ENCODE measurements around the gene ZSWIM9. TPM values are rescaled to one million over a fixed set of nuclear protein-coding genes. Genes with fewer than 3 reads are reported as not detected.

ZSWIM9 gene
- 6.8 TPM for polyA plus RNA-seq (ENCODE audit: insufficient read length)

- peak; percentile 94 for DNase-seq
These were observed at the start of gene ZSWIM9, which contains the start of gene LIG1 for GRCh38 chr19:48169939-48170803. Gene ZSWIM9 (plus strand): TSS chr19:48170680. CDS start chr19:48171803, 1,123 bp downstream. Gene LIG1 (minus strand): TSS chr19:48170344. CDS start chr19:48165566, 4,778 bp downstream.

GRCh38 chr19:48121066-48121465 is 49.4 kb upstream of the ZSWIM9 start:
- no peak for DNase-seq

GRCh38 chr19:48121909-48122371 is 48.5 kb upstream of the ZSWIM9 start:
- DNase-seq = no peak

- no peak for DNase-seq
These were observed 48.1 kb upstream of the ZSWIM9 start for GRCh38 chr19:48122421-48122820.

- no peak for DNase-seq
These were observed 46.4 kb upstream of the ZSWIM9 start for GRCh38 chr19:48123907-48124651.

- DNase-seq = no peak
These were observed 42.9 kb upstream of the ZSWIM9 start for GRCh38 chr19:48127561-48127960.

- DNase-seq = no peak
These were observed 37.4 kb upstream of the ZSWIM9 start for GRCh38 chr19:48133094-48133493.

GRCh38 chr19:48135411-48135810 is 35.1 kb upstream of the ZSWIM9 start:
- no peak for DNase-seq

GRCh38 chr19:48136547-48136946 is 33.9 kb upstream of the ZSWIM9 start:
- no peak for DNase-seq

GRCh38 chr19:48137411-48137810 is 33.1 kb upstream of the ZSWIM9 start:
- no peak for DNase-seq

GRCh38 chr19:48139053-48139452 is 31.4 kb upstream of the ZSWIM9 start:
- no peak for DNase-seq

GRCh38 chr19:48147597-48148175 is 22.8 kb upstream of the ZSWIM9 start:
- no peak for DNase-seq

- DNase-seq = no peak
These were observed 21.9 kb upstream of the ZSWIM9 start for GRCh38 chr19:48148576-48148975.

- peak; percentile 26 for DNase-seq
These were observed 21.1 kb upstream of the ZSWIM9 start for GRCh38 chr19:48149430-48149829.

- peak; percentile 53 for DNase-seq
These were observed 17.9 kb upstream of the ZSWIM9 start for GRCh38 chr19:48152551-48152950.

GRCh38 chr19:48154003-48154402 is 16.5 kb upstream of the ZSWIM9 start:
- DNase-seq = no peak

GRCh38 chr19:48158210-48158790 is 12.2 kb upstream of the ZSWIM9 start:
- DNase-seq = no peak

- DNase-seq = no peak
These were observed 1.8 kb upstream of the ZSWIM9 start for GRCh38 chr19:48168689-48169088.

- peak; percentile 26 for DNase-seq
These were observed 922 bp upstream of the ZSWIM9 start for GRCh38 chr19:48169578-48169938.

GRCh38 chr19:48170817-48171347 is 402 bp downstream of the ZSWIM9 start:
- peak; percentile 26 for DNase-seq

- no peak for DNase-seq
These were observed 1.2 kb downstream of the ZSWIM9 start for GRCh38 chr19:48171710-48172109.

GRCh38 chr19:48174445-48175030 is 4.1 kb downstream of the ZSWIM9 start:
- no peak for DNase-seq
